Panc1 (cell line): ENCODE data around the gene SKIC3. TPM values are rescaled to one million over a fixed set of nuclear protein-coding genes. Genes with fewer than 3 reads are reported as not detected.

Source experiments
- ATAC-seq: fragments of 200-7000 bp; cut with Tn5 transposase; 2 replicates; pipeline ENCODE4 v1.9.1; 2020; ENCODE audit warnings: mild to moderate bottlenecking, moderate library complexity
- BruUV-seq: library from RNA; stranded (reverse); fragments of 400-500 nt; replicated peaks from 2 replicates; lab custom pipeline; 2021; lab: Mats Ljungman, UMichigan
- CTCF ChIA-PET: fragments of 300-600 bp; sonication (Branson Sonifier 250); formaldehyde crosslinking; loops from one replicate; lab custom pipeline; 2022; ENCODE audit warnings: antibody characterized with exemption; lab: Charles Lee
- POLR2A ChIA-PET: fragments of 300-600 bp; sonication (Branson Sonifier 250); formaldehyde crosslinking; loops from one replicate; lab custom pipeline; 2022; ENCODE audit warnings: antibody characterized with exemption; lab: Charles Lee
- DNase-seq: peaks from one replicate; pipeline ENCODE4 v3.0.0-alpha.2; 2010; ENCODE audit warnings: low read depth, low spot score
- H3K27ac ChIP-seq: 2 replicates; pipeline ENCODE4 v1.5.1; 2011; ENCODE audit warnings: mild to moderate bottlenecking, low read length, inconsistent platforms
- H3K27me3 ChIP-seq: fragments of 200-500 bp; sonication (Bioruptor generic); 2 replicates; pipeline ENCODE4 v1.6.0; 2014; ENCODE audit warnings: low read length, inconsistent platforms; ENCODE audit not compliant: control insufficient read depth, insufficient read depth
- H3K36me3 ChIP-seq: fragments of 200-500 bp; sonication (Bioruptor generic); 2 replicates; pipeline ENCODE4 v1.5.1; 2014; ENCODE audit warnings: inconsistent platforms, mild to moderate bottlenecking, low read length, moderate library complexity; ENCODE audit not compliant: control insufficient read depth, insufficient read depth
- H3K4me1 ChIP-seq: 2 replicates; pipeline ENCODE4 v1.5.1; 2011; ENCODE audit warnings: inconsistent platforms, mild to moderate bottlenecking, low read length, moderate library complexity; ENCODE audit not compliant: control insufficient read depth, insufficient read depth
- H3K4me3 ChIP-seq, 2 experiments: 2 replicates each; pipeline ENCODE4 v1.5.1; 2011 to 2012; ENCODE audit warnings: low read depth in 2 of 2, low read length in 2 of 2, mild to moderate bottlenecking in 2 of 2, inconsistent platforms in 1 of 2, moderate library complexity in 1 of 2
- H3K9me3 ChIP-seq: fragments of 200-500 bp; sonication (Bioruptor generic); 2 replicates; pipeline ENCODE4 v1.5.1; 2014; ENCODE audit warnings: low read depth, mild to moderate bottlenecking, inconsistent platforms, low read length, moderate library complexity; ENCODE audit not compliant: control insufficient read depth, insufficient read depth
- CTCF ChIP-seq: fragments of 450-650 bp; IDR thresholded peaks from 2 replicates; pipeline ENCODE4 v1.5.1; 2017; ENCODE audit warnings: mild to moderate bottlenecking
- POLR2AphosphoS5 ChIP-seq: IDR thresholded peaks from 2 replicates; pipeline ENCODE4 v1.6.1; 2012; ENCODE audit warnings: mild to moderate bottlenecking, low read depth, low read length, moderate library complexity
- SIN3A ChIP-seq: IDR thresholded peaks from 2 replicates; pipeline ENCODE4 v1.6.1; 2012; ENCODE audit warnings: low read depth, mild to moderate bottlenecking, low read length, moderate library complexity, borderline replicate concordance; ENCODE audit not compliant: insufficient read depth
- TCF7L2 ChIP-seq: IDR thresholded peaks from 2 replicates; pipeline ENCODE4 v1.6.1; 2011; ENCODE audit warnings: mild to moderate bottlenecking, low read depth, low read length, inconsistent platforms
- in situ Hi-C: cut with HindIII; loops from 2 replicates; pipeline ENCODE4 v1.10.0; 2016; ENCODE audit warnings: low sequenced_read_pairs, low pct_unique_long_range_greater_than_20kb
- intact Hi-C: fragments of 100-400 bp; cut with micrococcal nuclease; formaldehyde crosslinking; loops from one replicate; pipeline ENCODE4 v1.10.0; 2022; ENCODE audit not compliant: unreplicated experiment
- total RNA-seq: library from RNA; stranded (reverse); gene quantifications from one replicate; pipeline ENCODE4 v1.2.1, GENCODE V29; 2021; ENCODE audit not compliant: unreplicated experiment
- TF ChIP-seq, protein P1 (sequence below), 2 experiments: IDR thresholded peaks; 2 replicates each; pipeline ENCODE4 v1.6.1; 2011 to 2012; ENCODE audit warnings: low read depth in 2 of 2, control low read depth in 1 of 2, low read length in 1 of 2, mild to moderate bottlenecking in 1 of 2, moderate library complexity in 1 of 2; ENCODE audit not compliant: insufficient read depth in 1 of 2

The SKIC3 gene
- total RNA-seq, 1 experiment from 2014 or later, result 69.1 TPM

DNA sequence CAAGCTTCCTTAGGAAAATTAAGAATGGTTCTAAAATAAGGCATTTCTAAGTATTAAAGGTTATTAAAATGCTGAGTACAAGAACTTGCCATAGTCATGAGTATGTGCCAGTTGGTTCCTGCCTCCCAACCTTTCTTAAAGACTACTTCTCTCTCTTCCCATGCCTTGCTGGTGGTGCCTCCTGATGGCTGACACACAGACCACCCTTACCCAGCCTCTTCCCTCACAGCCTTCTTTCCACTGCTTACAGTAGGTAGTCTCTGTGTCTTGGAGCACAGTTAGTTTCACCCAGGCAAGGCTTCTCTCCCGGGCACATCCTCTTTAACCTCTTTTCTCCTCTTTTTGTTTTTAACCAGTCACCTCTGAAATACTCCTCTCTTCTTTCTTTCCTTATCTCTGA, 44.5 kb upstream of the SKIC3 start:
- Histone ChIP-seq H3K36me3 (no peaks in the 10 kb centered on the region), H3K4me3 (no peak overlapping the region), H3K4me1 (peaks cover 7% of the 10 kb centered on the region), H3K27ac (no peak overlapping the region), H3K27me3 (no peaks in the 10 kb centered on the region), H3K9me3 (no peaks in the 10 kb centered on the region)
- DNase-seq (no peak), ATAC-seq (no peak)
- CTCF ChIA-PET, result no interaction called here
- no TSS peak for BruUV-seq
- in situ Hi-C loops, result no loop called here
- no peak for TF ChIP-seq TCF7L2
- peak; percentile 19 for TF ChIP-seq CTCF
- POLR2A ChIA-PET, result no interaction called here
- intact Hi-C loops, result no loop called here

GRCh38 chr5:95595289-95595931, 40.6 kb upstream of the SKIC3 start:
- ChIA-PET CTCF (no interaction called here), POLR2A (no interaction called here)
- H3K36me3 ChIP-seq, result no peaks in the 10 kb centered on the region
- TF ChIP-seq POLR2AphosphoS5 (no peak), CTCF (no peak), SIN3A (no peak), TCF7L2 (no peak)
- TF ChIP-seq, protein P1, sequence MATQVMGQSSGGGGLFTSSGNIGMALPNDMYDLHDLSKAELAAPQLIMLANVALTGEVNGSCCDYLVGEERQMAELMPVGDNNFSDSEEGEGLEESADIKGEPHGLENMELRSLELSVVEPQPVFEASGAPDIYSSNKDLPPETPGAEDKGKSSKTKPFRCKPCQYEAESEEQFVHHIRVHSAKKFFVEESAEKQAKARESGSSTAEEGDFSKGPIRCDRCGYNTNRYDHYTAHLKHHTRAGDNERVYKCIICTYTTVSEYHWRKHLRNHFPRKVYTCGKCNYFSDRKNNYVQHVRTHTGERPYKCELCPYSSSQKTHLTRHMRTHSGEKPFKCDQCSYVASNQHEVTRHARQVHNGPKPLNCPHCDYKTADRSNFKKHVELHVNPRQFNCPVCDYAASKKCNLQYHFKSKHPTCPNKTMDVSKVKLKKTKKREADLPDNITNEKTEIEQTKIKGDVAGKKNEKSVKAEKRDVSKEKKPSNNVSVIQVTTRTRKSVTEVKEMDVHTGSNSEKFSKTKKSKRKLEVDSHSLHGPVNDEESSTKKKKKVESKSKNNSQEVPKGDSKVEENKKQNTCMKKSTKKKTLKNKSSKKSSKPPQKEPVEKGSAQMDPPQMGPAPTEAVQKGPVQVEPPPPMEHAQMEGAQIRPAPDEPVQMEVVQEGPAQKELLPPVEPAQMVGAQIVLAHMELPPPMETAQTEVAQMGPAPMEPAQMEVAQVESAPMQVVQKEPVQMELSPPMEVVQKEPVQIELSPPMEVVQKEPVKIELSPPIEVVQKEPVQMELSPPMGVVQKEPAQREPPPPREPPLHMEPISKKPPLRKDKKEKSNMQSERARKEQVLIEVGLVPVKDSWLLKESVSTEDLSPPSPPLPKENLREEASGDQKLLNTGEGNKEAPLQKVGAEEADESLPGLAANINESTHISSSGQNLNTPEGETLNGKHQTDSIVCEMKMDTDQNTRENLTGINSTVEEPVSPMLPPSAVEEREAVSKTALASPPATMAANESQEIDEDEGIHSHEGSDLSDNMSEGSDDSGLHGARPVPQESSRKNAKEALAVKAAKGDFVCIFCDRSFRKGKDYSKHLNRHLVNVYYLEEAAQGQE (IDR thresholded peaks at IDR 0.05; ENCODE audit: insufficient read depth in 1 of 2, low read depth in 2 of 2, low read length in 1 of 2), result no peak
- no peaks in the 10 kb centered on the region for H3K9me3 ChIP-seq
- peaks cover 17% of the 10 kb centered on the region for H3K4me1 ChIP-seq
- DNase-seq, result no peak
- H3K4me3 ChIP-seq, result no peak overlapping the region
- in situ Hi-C loops (no loop called here), intact Hi-C loops (no loop called here)
- no peaks in the 10 kb centered on the region for H3K27me3 ChIP-seq
- ATAC-seq, result no peak
- peak overlapping the region; percentile 24; the same call in 1 of the 2 replicates for H3K27ac ChIP-seq
- BruUV-seq, result no TSS peak
